HG02759 (cell line): ENCODE measurements around the gene AGAP1.

Experiments used
- ATAC-seq: cut with Tn5 transposase; IDR thresholded peaks from one replicate; pipeline ENCODE4 v1.9.1; 2021; ENCODE audit warnings: mild to moderate bottlenecking, moderate library complexity; ENCODE audit not compliant: unreplicated experiment

The AGAP1 gene

DNA sequence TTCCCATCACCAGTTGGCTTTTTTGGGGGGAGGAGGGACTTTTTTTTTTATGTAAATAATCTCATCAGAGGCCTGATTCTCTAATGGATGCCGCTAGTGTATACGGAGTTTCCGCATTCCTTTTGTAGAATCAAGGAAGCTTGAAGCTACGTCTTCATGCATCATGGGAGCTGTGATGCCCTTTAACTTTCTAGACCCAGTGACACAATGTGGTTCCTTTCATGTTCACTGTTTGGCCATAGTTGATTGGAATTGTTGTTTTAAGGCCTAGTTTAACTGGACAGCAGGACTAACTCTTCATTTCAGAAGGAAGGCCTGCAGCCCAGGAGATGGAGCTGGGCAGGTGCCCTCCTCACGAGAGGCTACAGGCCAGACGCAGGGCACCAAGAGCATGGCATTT, 287.9 kb downstream of the AGAP1 start:
- no peak for ATAC-seq

DNA sequence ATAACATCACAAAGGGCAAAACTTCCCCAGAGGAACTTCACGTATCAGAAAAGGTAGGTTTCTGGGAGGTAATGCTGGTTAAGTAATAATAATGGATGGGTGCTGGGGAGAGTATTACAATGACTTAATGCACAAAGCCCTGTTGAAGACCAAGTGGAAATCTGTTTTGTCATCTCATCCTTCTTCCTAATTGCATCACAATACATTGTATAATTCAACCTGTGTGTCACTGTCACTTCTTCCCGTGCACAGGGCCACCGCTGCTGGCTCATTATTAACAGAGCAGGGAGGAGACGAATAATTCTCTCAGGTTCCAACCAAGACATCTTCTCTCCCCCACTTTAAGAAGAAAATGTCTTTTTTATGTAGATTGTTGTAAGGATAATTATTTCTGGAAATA, 290.9 kb downstream of the AGAP1 start:
- ATAC-seq, result no peak

DNA sequence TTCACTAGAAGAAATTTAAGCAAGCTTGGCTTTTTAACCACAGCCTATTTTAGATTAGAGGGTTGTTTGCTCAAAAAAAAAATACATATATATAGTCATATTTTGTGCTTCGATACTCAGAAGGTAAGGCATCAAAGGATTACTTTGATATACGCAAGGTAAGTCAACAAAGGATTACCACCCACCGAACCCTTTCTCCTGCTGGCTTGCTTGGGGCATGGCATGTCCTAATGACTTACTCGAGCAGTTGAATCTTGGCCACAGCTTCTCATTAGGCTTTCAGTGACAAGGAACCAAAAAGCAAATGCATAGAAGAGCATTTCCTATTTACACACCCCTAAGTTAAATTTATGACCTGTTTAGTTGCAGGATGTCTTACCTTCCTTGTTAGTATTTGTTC, 295.7 kb downstream of the AGAP1 start:
- no peak for ATAC-seq

DNA sequence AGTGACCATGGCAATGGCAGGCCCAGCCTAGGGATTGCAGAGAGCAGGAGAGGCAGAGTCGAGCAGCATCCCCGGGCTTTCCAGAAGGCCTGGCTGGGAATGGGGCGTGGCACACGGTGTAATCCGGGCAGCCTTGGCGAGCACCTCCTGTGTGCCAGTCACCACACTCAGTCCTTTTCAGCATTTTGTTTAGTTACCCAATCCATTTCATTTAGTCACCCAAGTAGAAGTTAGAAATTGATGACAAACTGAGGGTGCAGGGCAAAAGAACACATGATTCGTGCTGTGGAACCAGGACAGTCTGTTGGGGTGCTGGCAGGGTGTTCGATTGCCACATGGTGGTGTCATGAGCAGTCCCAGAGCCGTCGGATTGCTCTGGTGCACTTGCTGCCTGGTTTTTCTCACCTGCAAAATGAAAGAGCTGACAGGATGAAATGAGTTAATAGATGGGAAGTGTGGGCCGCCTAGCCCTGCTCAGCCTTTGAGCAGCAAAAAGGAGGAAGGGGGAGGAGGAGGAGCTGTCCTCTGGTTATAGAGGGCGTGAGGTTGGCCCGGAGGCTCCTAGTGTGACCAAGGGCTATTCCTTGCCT, 299.4 kb downstream of the AGAP1 start:
- ATAC-seq, result no peak

DNA sequence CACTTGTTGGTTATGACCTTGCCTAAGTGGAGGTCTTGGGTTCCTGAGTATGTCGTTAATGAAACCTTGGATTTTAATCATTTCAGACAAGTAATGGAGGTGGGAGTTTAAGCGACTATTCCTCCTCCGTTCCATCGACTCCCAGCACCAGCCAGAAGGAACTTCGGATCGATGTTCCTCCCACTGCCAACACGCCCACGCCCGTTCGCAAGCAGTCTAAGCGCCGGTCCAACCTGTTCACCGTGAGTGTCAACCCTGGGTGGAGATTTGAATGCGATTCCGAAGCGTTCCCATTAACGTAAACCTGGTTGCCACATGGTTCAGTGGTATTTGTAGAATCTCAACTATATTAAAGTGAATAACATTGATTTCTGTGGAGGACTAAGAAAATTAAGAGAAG, 305.4 kb downstream of the AGAP1 start:
- ATAC-seq, result no peak

DNA sequence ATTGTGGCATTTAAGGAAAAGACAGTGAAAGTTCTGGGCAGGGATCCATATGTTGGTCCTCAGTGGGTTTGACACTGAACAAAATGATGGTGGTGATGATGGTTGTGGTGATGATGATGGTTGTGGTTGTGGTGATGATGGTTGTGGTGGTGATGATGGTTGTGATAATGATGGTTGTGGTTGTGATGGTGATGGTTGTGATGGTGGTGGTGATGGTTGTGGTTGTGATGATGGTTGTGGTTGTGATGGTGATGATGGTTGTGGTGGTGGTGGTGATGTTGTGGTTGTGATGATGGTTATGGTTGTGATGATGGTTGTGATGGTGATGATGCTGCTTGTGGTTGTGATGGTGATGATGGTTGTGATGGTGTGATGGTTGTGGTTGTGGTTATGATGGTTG, 308.7 kb downstream of the AGAP1 start:
- ATAC-seq, result no peak

DNA sequence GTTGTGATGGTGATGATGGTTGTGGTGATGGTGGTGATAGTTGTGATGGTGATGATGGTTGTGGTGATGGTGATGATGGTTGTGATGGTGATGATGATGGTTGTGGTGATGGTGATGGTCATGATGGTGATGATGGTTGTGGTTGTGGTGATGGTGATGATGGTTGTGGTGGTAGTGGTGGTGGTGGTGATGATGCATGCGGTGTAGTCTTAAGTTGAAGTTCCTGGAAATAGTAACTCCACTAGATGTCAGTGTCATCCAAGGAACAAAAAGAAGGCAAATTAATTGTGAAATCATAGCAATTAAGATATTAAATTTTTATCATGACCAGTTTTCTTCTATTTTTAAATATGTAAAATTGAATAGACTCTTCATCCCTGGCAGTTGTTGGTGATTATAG, 309.2 kb downstream of the AGAP1 start:
- no peak for ATAC-seq

DNA sequence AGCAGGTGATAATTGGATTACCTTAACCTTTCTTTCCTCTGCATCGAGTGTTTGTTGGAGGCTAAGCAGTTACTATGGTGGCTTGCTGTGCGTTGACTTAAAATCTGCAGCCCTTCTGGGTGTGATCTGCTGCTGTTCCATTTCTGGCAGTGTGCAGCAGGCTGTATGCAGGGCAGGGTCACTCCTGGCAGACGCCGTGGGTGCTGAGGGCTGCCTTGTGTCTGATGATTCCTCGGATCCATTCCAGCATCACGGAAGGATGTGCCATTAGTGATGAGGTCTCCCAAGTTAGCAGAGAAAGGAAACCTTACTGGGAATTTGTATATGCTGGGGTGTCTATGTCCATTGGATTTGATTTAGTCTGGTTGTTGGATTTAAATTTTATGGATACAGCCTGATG, 310.8 kb downstream of the AGAP1 start:
- ATAC-seq, result no peak

DNA sequence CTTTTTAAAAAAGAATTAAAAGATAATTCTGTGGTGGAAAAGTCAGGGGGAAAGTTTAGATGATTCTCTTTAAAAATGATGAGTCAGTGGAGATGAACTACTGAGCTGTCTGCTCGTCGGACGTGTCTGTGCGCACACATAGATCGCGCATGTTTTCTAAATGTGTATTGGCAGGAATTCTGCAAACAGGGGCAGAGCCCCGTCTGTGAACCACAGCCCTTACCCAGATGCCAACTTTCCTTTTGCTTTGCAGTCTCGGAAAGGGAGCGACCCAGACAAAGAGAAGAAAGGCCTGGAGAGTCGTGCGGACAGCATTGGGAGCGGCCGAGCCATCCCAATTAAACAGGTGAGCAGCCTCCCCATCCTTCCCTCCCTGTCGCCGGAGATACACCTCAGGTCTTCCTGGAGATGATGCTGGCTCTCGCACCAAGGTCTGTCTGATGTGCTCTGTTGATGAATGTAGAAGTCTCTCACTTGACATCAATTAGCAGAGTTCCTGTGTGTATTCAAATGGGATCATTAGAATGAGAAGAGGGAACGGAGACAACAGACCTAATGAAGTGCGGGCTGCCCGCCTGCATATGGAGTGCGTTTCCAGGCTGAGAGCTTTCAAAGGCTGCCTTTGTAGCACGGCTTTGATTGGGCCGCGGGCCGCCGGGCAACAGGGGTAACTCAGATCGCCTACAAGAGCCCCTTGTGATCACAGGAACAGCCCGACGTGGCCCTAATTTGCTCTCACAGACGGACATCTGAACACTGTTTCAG, 313.3 kb downstream of the AGAP1 start:
- no peak for ATAC-seq

DNA sequence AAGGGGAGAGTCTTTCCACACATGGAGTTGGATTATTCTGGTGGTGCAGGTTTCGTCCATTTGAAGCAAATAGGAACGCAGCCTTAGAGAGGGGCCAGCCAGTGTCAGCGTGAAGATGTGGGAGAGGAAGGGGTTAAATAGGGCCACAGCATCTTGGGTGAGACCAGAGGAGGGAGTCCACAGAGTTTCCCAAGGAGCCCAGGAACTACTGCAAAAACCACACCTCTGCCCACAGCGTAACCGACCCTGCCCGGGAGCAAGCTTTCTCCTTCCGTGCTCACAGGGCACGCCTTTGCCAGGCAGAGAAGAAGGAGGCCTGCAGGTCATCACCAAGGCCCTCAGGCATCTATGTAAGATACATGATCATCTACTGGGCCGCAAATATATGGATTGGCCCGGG, 314.5 kb downstream of the AGAP1 start:
- no peak for ATAC-seq

DNA sequence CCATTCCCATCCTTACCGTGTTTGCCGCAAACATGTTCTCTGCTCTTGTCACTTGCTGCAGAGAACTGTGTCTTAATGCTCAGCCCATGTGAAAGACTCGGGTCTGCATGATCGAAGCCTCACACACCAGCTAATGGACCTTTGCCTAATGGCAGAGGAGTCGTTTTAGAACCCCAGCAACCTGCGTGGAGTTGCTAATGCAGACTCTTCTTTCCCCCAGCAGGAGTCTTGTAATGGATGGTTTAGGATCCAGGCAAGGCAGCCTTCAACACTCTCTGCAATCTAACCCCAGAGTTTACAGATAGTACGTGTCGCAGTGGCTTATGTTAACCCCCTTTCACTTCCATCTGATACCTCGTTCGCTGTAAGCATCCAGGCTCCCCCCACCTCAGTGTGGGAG, 316.4 kb downstream of the AGAP1 start:
- ATAC-seq, result no peak

DNA sequence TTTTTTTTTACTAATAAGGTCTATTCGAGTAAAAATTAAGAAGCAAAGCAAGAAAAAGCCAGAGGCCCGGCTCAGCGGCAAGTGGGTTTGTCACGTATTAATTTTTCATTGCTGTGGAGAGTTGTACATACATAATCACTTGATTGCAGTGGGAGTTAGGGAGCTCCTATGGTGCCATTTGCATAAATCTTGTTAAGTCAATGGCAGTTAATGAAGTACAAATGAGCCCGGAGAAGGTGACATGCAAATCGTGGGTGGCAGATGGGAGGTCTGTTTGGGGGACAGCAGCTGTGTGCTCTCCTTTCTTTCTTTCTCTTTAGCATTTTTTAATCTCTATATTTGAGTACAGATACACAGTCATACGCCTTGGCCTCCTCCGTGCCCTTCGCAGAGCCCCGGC, 317.0 kb downstream of the AGAP1 start:
- ATAC-seq, result no peak

DNA sequence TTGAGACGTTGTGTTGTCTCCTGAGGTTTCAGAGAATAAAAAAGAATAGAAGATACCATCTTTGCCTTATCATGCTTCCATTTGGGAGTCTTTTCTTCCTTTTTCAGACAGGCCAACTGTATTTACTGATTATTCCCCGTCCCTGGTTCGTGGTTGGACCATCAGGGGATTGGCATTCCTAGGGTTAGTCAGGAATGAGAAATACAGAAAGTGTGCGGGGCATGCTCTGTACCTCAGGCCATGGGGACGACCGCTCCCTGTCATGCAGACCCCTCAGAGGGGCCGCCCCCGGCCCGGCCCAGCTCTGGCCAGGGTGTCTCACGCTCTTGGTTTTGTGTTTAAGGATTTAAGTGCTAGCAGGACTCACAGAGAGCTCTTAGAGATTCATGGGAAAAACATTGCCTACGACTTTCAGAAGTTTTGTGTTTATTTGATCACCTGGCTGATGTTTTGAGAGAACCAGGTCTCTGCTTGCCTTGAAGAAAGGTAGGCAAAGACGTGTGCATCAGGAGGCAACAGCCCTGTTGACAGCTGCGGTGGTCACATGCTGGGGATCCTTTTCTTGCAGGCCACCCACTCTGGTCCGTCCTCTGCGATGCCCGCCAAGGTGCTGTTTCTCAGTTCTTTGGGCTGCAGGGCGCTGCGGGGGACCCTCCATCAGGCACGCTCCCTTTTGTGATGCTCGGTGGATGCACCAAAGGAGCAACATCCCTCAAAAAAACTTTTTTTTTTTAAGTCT, 317.8 kb downstream of the AGAP1 start:
- no peak for ATAC-seq

DNA sequence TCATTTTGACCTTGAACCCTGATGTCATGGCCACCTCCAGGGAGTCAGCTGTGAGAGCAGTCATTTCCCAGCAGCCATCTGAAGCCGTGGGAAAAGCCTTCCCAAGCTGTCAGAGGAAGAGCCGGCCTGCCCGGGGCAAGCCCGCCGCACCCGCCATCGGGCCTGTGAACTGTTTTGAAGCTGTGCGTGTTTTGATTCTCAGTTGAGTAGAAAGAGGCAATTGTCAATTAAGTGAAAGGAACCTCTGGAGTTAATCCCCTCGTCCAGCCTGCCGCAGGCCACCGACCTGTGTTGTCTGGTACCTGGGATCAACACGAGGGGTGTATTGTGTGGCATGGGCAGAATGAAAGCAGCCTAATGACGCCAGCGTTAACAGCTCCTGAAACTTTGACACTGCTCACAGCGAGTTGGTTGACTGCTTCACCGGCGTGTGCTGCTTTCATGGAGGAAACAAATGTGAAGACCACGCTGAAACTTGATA, 318.4 kb downstream of the AGAP1 start:
- ATAC-seq, result no peak

DNA sequence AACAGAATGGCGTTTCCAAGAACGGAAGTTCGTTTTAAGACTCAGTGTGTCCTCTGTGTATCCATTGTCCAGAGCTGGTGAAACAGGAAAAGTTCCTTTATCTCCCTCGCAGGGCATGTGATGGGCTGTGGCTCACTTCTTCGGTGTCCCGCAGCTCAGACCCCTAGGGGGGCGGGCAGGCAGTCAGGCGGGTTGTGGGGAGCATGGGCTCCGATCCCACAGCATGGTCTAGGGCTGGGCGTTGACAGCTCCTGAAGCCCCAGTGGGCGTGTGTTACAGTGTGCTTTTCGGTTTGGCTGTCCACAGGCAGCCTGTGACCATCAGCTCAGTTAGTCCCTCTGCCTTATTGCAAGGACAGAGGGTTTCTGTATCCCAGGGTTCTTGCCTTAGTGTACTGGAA, 319.6 kb downstream of the AGAP1 start:
- no peak for ATAC-seq

DNA sequence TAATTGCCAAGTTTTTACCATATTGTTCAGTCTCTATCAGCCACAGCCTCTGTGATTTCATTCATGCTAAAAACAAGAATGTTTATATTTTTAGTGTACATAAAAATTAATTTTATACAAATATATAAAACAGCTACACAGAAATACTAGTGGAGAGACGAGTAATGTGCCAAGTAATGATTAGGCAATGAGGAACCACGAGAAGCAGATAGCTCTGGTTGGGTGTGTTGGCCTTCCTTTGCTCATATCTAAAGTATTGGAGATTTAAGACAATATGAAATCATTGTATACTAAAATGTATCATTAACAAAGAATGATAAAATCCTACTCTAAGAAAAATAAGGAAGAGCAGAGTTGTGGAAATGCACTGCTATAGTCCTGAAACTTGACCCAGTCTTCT, 326.7 kb downstream of the AGAP1 start:
- no peak for ATAC-seq

DNA sequence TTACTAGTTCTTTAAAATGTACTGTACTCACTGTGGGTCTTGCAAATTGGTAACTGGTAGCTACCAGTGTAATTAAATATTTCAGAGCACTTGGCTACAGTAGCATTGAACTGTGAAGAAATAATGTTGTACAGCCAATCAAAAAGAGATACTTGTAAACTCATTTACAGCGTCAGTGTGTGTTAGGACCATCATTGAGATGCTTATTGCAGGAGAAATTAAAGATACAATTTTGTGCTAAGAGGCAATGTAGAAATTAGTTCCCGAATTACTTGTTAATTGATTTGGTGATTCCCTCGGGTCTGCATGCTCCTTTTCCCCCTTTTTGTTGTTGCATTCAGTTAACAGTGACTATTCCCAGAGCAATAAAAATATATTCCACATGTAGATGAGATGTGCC, 330.5 kb downstream of the AGAP1 start:
- no peak for ATAC-seq

DNA sequence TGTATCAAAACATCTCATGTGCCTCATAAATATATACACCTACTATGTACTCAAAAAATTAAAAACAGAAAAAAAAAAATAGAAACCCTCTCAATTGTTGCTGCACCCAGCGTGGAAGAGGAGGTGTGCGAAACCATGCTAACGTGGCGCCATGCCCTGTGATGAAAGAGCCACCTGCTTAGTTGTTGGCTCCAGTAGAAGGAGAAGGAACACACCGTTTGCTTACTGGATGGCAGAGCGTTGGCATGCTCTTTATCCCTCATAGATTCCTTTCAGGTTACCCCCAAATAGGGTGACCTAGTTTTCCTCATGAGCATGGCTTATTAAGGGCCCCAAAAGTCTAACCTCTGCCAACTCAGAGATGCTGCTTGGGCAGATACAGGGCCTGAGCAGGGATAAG, 332.1 kb downstream of the AGAP1 start:
- ATAC-seq, result no peak

DNA sequence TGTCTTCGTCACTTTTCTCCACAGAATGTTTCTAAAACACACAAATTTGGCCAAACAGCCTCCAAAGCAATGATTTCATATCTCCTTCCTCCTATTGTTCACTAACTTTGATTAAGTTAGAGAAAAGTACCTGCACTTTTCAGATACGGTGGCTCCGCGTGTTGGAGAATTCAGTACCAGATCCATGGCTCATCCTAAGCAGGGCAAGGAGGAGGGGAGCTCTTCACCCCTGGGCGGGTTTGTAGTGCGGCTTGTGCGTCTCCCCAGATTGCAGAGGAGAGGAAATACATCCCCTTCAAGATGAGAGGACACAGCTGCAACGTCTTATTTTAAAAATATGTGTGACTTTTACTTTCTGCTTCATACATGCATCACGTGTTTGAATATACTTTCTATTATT, 333.0 kb downstream of the AGAP1 start:
- no peak for ATAC-seq

DNA sequence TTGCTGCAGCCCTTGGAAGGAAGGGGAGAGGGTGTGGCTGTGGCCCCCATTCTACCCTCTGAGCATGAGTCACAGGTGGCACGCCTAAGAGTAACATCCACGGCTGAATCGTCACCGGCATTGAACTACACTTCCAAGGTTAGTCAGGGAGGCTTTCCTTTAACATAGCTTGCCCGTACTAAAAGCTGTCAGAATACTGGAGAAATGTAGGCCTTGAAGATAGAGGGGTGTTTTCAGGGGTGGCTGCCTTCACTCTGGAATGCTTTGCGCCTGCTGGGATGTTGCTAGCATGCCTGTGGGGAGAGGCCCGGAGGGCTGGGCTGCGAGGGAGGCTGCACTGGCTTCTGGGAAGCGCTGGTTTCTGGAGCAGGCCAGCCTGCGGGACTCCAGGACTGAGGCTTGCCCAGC, 333.7 kb downstream of the AGAP1 start:
- ATAC-seq, result no peak

DNA sequence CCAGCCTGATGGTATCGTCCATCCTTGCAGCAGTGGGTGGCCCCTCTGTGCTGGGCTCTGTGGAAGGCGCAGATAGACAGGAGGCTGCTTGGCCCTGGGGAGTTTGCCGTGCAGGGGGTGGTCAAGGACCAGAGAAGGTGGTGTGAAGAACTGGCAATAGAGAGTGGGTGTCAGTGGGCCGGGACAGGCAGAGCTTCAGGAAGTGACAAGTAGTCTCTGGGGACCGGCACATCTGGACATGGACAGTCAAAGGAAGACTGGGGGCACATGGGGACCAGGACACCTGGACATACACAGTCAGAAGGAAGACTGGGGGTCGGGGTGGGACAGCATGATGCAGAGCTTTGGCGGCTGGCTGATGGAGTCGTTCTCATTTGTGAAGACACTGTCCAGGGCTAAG, 335.9 kb downstream of the AGAP1 start:
- ATAC-seq, result no peak

DNA sequence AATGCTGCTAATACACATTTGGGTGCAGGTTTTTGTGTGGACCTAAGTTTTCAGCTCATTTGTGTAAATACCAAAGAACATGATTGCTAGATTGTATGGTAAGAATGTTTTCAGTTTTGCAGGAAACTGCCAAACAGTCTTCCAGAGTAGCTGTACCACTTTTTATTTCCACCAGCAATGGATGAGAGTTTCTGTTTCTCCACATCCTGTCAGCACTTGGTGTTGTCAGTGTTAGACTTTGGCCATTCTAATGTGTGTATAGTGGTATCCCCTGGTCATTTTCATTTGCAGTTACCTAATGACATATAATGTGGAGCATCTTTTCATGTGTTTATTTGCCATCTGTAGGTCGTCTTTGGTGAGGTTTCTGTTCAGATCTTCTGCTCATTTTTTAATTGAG, 337.9 kb downstream of the AGAP1 start:
- ATAC-seq, result no peak
